ENCODE measurements around the gene EPB41L2.

GRCh38 chr6:130839379-130839778 is 223.7 kb downstream of the EPB41L2 start:
- TF ChIP-seq CTCF (IDR thresholded peaks at IDR 0.05 in 4 of 5, conservative IDR thresholded peaks at IDR 0.05 in 1 of 5) (no peak), POLR2A (IDR thresholded peaks at IDR 0.05) (no peak)
